ENCODE data around the gene PRTFDC1.

The PRTFDC1 gene

DNA sequence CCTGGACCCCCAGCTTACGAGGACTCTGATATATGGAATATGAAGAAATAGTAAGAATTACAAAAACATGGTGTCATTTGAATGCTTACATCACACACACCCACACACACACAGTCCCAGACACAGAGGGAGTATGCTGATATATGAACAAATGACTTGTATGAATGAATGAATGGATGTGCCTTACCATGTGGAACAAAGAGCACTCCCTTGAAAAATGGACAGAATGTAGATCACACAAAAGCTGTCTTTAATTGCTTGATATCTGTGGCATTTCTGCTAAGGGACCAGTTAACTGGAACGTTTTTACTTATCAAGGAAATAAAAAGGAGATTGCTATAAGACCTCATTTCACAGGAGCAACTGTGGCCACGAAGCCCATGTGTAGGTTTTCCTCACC, 46.0 kb downstream of the PRTFDC1 start:
- H3K27me3 ChIP-seq (ENCODE audit: control insufficient read depth, low read length): no peaks in the 10 kb centered on the region
- no peak for TF ChIP-seq EZH2phosphoT487 (IDR thresholded peaks at IDR 0.05; ENCODE audit: borderline replicate concordance, low read length)
- TF ChIP-seq, protein P1, sequence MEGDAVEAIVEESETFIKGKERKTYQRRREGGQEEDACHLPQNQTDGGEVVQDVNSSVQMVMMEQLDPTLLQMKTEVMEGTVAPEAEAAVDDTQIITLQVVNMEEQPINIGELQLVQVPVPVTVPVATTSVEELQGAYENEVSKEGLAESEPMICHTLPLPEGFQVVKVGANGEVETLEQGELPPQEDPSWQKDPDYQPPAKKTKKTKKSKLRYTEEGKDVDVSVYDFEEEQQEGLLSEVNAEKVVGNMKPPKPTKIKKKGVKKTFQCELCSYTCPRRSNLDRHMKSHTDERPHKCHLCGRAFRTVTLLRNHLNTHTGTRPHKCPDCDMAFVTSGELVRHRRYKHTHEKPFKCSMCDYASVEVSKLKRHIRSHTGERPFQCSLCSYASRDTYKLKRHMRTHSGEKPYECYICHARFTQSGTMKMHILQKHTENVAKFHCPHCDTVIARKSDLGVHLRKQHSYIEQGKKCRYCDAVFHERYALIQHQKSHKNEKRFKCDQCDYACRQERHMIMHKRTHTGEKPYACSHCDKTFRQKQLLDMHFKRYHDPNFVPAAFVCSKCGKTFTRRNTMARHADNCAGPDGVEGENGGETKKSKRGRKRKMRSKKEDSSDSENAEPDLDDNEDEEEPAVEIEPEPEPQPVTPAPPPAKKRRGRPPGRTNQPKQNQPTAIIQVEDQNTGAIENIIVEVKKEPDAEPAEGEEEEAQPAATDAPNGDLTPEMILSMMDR (IDR thresholded peaks at IDR 0.05; ENCODE audit: low read depth, low read length, poor library complexity, severe bottlenecking): no peak
- no peak overlapping the region for H3K4me2 ChIP-seq (ENCODE audit: low read length)
- H3F3A ChIP-seq (ENCODE audit: control insufficient read depth, insufficient read depth): no peaks in the 10 kb centered on the region
- H3K9me2 ChIP-seq (replicated peaks; ENCODE audit: control insufficient read depth, low read length): no peaks in the 10 kb centered on the region
- no peaks in the 10 kb centered on the region for H3K79me2 ChIP-seq (ENCODE audit: control insufficient read depth, low read length)
- H3K4me1 ChIP-seq (ENCODE audit: control insufficient read depth, low read length): peaks cover 6% of the 10 kb centered on the region
- no peak overlapping the region for H3K27ac ChIP-seq (ENCODE audit: low read depth, low read length)
- no peaks in the 10 kb centered on the region for H3K36me3 ChIP-seq (ENCODE audit: control insufficient read depth, low read length)
- H3K4me3 ChIP-seq (ENCODE audit: low read length): no peak overlapping the region
- H4K20me1 ChIP-seq (ENCODE audit: control insufficient read depth, insufficient read depth, low read depth, low read length): no peaks in the 10 kb centered on the region
- no peaks in the 10 kb centered on the region for H3K9me3 ChIP-seq (ENCODE audit: control insufficient read depth, insufficient read depth, low read length)

- H3K27ac ChIP-seq (ENCODE audit: low read depth, low read length): no peak overlapping the region
- H3K9me3 ChIP-seq (ENCODE audit: control insufficient read depth, insufficient read depth, low read length): no peaks in the 10 kb centered on the region
- no peaks in the 10 kb centered on the region for H4K20me1 ChIP-seq (ENCODE audit: control insufficient read depth, insufficient read depth, low read depth, low read length)
- no peak overlapping the region for H3K4me3 ChIP-seq (ENCODE audit: low read length)
- TF ChIP-seq, protein P1 (IDR thresholded peaks at IDR 0.05; ENCODE audit: low read depth, low read length, poor library complexity, severe bottlenecking): no peak
- TF ChIP-seq EZH2phosphoT487 (IDR thresholded peaks at IDR 0.05; ENCODE audit: borderline replicate concordance, low read length): no peak
- H3K9me2 ChIP-seq (replicated peaks; ENCODE audit: control insufficient read depth, low read length): no peaks in the 10 kb centered on the region
- H3F3A ChIP-seq (ENCODE audit: control insufficient read depth, insufficient read depth): no peaks in the 10 kb centered on the region
- no peaks in the 10 kb centered on the region for H3K36me3 ChIP-seq (ENCODE audit: control insufficient read depth, low read length)
- H3K4me1 ChIP-seq (ENCODE audit: control insufficient read depth, low read length): peaks cover 14% of the 10 kb centered on the region
- H3K4me2 ChIP-seq (ENCODE audit: low read length): no peak overlapping the region
- no peaks in the 10 kb centered on the region for H3K79me2 ChIP-seq (ENCODE audit: control insufficient read depth, low read length)
- H3K27me3 ChIP-seq (ENCODE audit: control insufficient read depth, low read length): no peaks in the 10 kb centered on the region
Observed at GRCh38 chr10:24904824-24905223, 47.6 kb downstream of the PRTFDC1 start.

DNA sequence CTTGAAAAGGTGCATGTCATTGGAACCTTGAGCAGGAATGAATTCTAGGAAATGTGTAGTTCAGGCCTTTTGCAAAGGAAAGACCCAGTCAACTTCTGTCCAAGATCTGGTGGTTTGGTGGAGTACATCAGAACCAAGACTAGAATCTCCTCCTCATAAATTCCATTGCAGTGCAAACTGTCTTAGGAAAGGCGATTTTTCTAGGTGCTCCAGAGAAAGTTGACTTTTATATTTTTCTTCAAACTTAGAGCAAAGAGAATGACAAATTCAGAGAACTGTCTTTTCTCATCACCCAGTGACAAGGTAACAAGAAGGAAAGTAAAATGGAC, 50.0 kb downstream of the PRTFDC1 start:
- H3F3A ChIP-seq (ENCODE audit: control insufficient read depth, insufficient read depth): no peaks in the 10 kb centered on the region
- H4K20me1 ChIP-seq (ENCODE audit: control insufficient read depth, insufficient read depth, low read depth, low read length): no peaks in the 10 kb centered on the region
- H3K9me2 ChIP-seq (replicated peaks; ENCODE audit: control insufficient read depth, low read length): no peaks in the 10 kb centered on the region
- no peaks in the 10 kb centered on the region for H3K27me3 ChIP-seq (ENCODE audit: control insufficient read depth, low read length)
- peaks cover 14% of the 10 kb centered on the region for H3K4me1 ChIP-seq (ENCODE audit: control insufficient read depth, low read length)
- H3K4me3 ChIP-seq (ENCODE audit: low read length): no peak overlapping the region
- H3K27ac ChIP-seq (ENCODE audit: low read depth, low read length): no peak overlapping the region
- H3K4me2 ChIP-seq (ENCODE audit: low read length): no peak overlapping the region
- H3K36me3 ChIP-seq (ENCODE audit: control insufficient read depth, low read length): no peaks in the 10 kb centered on the region
- TF ChIP-seq EZH2phosphoT487 (IDR thresholded peaks at IDR 0.05; ENCODE audit: borderline replicate concordance, low read length): no peak
- TF ChIP-seq, protein P1 (IDR thresholded peaks at IDR 0.05; ENCODE audit: low read depth, low read length, poor library complexity, severe bottlenecking): no peak
- H3K79me2 ChIP-seq (ENCODE audit: control insufficient read depth, low read length): no peaks in the 10 kb centered on the region
- no peaks in the 10 kb centered on the region for H3K9me3 ChIP-seq (ENCODE audit: control insufficient read depth, insufficient read depth, low read length)

Data from DOHH2 (cell line).